ENCODE measurements around the gene CAMTA1. TPM values are rescaled to one million over a fixed set of nuclear protein-coding genes. Genes with fewer than 3 reads are reported as not detected.

The CAMTA1 gene
- total RNA-seq, 1 experiment from 2014 or later, result 50.3 TPM

GRCh38 chr1:7501723-7502603 lies 716.7 kb downstream of the CAMTA1 start:
- H3K27me3 Mint-ChIP-seq (ENCODE audit: unreplicated experiment), result no peaks in the 10 kb centered on the region
- H3K4me3 Mint-ChIP-seq (ENCODE audit: low read depth, unreplicated experiment), result no peak overlapping the region
- H3K36me3 Mint-ChIP-seq (ENCODE audit: insufficient read depth, unreplicated experiment), result no peaks in the 10 kb centered on the region
- no peak for TF ChIP-seq CTCF (IDR thresholded peaks at IDR 0.05; ENCODE audit: unreplicated experiment)
- H3K9me3 Mint-ChIP-seq (ENCODE audit: low read depth, unreplicated experiment), result no peaks in the 10 kb centered on the region
- no peak overlapping the region for H3K27ac Mint-ChIP-seq (ENCODE audit: unreplicated experiment)
- intact Hi-C loops (cut with micrococcal nuclease; ENCODE audit: unreplicated experiment), result no loop called here
- H3K4me1 Mint-ChIP-seq (ENCODE audit: low read depth, unreplicated experiment), result no peaks in the 10 kb centered on the region
- CTCF ChIA-PET, result interaction anchor here (1.0 kb wide), 1 partner anchor 10 kb away, joined by 3 read pairs; no protein-coding TSS in a partner anchor
- BruUV-seq (replicated peaks), result no TSS peak
- DNase-seq, result no peak

GRCh38 chr1:7503691-7504437 lies 718.6 kb downstream of the CAMTA1 start:
- no peaks in the 10 kb centered on the region for H3K27me3 Mint-ChIP-seq (ENCODE audit: unreplicated experiment)
- H3K4me3 Mint-ChIP-seq (ENCODE audit: low read depth, unreplicated experiment), result no peak overlapping the region
- no TSS peak for BruUV-seq (replicated peaks)
- no peak for TF ChIP-seq CTCF (IDR thresholded peaks at IDR 0.05; ENCODE audit: unreplicated experiment)
- DNase-seq, result no peak
- CTCF ChIA-PET, result no interaction called here
- no peaks in the 10 kb centered on the region for H3K36me3 Mint-ChIP-seq (ENCODE audit: insufficient read depth, unreplicated experiment)
- intact Hi-C loops (cut with micrococcal nuclease; ENCODE audit: unreplicated experiment), result no loop called here
- no peaks in the 10 kb centered on the region for H3K4me1 Mint-ChIP-seq (ENCODE audit: low read depth, unreplicated experiment)
- H3K9me3 Mint-ChIP-seq (ENCODE audit: low read depth, unreplicated experiment), result no peaks in the 10 kb centered on the region
- no peak overlapping the region for H3K27ac Mint-ChIP-seq (ENCODE audit: unreplicated experiment)

DNA sequence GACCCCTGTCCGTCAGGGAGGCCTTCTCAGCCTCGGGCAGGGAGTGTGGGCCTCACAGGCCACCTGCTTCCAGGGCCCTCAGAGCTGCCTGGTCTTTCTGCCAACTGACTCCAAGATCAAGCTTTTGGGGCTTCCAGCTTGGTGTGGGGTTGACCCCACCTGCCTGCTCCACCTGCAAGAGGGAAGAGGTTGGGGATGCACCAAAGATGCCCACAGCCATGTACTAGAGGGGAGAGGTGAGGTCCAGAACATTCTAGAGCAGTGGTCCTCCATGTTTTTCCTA lies 719.1 kb downstream of the CAMTA1 start:
- no peaks in the 10 kb centered on the region for H3K36me3 Mint-ChIP-seq (ENCODE audit: insufficient read depth, unreplicated experiment)
- H3K4me1 Mint-ChIP-seq (ENCODE audit: low read depth, unreplicated experiment), result no peaks in the 10 kb centered on the region
- no peak overlapping the region for H3K4me3 Mint-ChIP-seq (ENCODE audit: low read depth, unreplicated experiment)
- no peak overlapping the region for H3K27ac Mint-ChIP-seq (ENCODE audit: unreplicated experiment)
- no peaks in the 10 kb centered on the region for H3K9me3 Mint-ChIP-seq (ENCODE audit: low read depth, unreplicated experiment)
- BruUV-seq (replicated peaks), result no TSS peak
- no peak for DNase-seq
- no peaks in the 10 kb centered on the region for H3K27me3 Mint-ChIP-seq (ENCODE audit: unreplicated experiment)
- CTCF ChIA-PET, result no interaction called here
- intact Hi-C loops (cut with micrococcal nuclease; ENCODE audit: unreplicated experiment), result no loop called here
- TF ChIP-seq CTCF (IDR thresholded peaks at IDR 0.05; ENCODE audit: unreplicated experiment), result no peak

GRCh38 chr1:7505094-7505770 lies 720.0 kb downstream of the CAMTA1 start:
- Mint-ChIP-seq H3K36me3 (ENCODE audit: insufficient read depth, unreplicated experiment) (no peaks in the 10 kb centered on the region), H3K27me3 (ENCODE audit: unreplicated experiment) (no peaks in the 10 kb centered on the region), H3K27ac (ENCODE audit: unreplicated experiment) (no peak overlapping the region), H3K4me3 (ENCODE audit: low read depth, unreplicated experiment) (no peak overlapping the region), H3K9me3 (ENCODE audit: low read depth, unreplicated experiment) (no peaks in the 10 kb centered on the region), H3K4me1 (ENCODE audit: low read depth, unreplicated experiment) (no peaks in the 10 kb centered on the region)
- DNase-seq, result no peak
- intact Hi-C loops (cut with micrococcal nuclease; ENCODE audit: unreplicated experiment), result no loop called here
- TF ChIP-seq CTCF (IDR thresholded peaks at IDR 0.05; ENCODE audit: unreplicated experiment), result no peak
- BruUV-seq (replicated peaks), result no TSS peak
- CTCF ChIA-PET, result no interaction called here
